GM19035 (cell line): ENCODE results near the gene TRMT2B.
"Not testable (repeated sequence)": the region's sequence is repeated elsewhere in the genome, so short reads cannot be mapped to it uniquely, and the experiment has no call there.

ENCODE experiments used
- ATAC-seq: cut with Tn5 transposase; IDR thresholded peaks from one replicate; pipeline ENCODE4 v1.9.1; 2021; ENCODE audit not compliant: unreplicated experiment

TRMT2B gene

DNA sequence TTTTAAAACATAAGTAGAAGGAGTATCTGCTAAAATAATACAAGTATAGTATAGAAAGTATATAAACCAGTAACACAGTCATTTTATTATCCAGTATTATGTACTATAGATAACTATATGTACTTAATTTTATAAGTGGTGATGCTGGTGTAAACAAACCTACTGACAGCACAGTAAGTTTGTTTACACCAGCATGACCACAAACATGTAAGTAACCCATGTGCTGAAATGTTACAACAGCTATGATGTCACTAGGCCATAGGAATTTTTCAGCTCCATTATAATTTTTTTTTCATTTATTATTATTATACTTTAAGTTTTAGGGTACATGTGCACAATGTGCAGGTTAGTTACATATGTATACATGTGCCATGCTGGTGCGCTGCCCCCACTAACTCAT, 39.9 kb downstream of the TRMT2B start:
- ATAC-seq, result not testable (repeated sequence)

DNA sequence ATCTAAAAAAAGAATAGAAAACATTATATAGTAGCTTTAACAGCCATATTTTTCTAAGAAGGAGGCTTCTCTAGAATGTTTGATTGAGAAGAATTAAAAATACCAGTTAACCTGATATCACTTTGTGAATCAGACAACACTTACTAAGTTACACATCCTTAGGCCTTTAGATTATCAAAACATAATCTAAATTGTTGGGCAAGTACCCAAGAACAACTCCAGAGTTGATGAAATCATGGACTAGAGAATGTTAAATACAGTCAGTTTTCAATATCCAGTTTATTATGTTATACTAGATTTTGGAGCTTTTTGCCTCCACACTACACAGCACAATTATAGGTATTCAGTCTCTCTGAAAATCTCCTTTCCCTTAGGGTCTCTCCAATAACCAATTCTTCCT, 42.8 kb downstream of the TRMT2B start:
- no peak for ATAC-seq

GRCh38 chrX:100999451-100999850, 52.5 kb downstream of the TRMT2B start:
- no peak for ATAC-seq

- ATAC-seq, result no peak
Measured at GRCh38 chrX:100995469-100995868, 56.4 kb downstream of the TRMT2B start.

DNA sequence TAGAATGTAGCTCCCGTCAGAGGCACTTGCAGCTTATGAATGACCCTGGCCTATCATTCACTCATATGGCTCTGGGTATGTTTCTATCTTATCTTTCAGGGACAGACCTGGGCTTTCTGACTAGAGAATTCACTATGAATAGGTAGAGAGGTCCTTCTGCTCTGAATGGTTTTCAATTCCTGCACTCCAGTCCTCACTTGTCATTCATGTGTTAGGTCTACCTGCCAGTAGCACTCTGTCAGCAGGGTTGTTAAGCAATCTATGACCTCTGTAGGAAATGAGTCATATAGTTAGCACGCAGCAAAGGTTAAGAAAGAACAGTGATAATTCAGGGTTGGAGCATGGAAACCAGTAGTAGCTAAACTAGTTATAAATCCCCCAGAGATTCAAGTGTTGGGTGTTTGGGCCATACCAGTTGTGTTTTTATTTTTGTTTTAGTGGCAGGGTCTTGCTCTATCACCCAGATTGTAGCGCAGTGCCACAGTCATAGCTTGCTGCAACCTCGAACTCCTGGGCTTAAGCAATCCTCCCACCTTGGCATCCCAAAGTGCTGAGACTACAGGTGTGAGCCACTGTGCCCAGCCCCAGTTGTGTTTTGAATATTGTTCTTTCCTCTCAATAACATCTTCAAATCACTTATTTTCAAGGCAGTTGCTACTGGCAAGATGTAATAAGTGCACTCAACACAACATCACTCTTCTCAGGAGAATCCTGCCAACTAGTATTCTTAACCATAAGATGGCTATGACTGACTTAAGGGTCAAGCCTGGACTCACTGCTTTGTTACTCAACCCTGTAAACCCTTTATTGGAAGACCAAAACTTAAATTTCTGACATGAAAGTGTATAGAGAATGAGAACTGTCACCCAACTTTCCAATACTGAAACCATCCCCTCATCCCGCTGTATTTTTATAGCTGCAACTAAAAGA, 57.3 kb downstream of the TRMT2B start:
- peak; percentile 78 for ATAC-seq

DNA sequence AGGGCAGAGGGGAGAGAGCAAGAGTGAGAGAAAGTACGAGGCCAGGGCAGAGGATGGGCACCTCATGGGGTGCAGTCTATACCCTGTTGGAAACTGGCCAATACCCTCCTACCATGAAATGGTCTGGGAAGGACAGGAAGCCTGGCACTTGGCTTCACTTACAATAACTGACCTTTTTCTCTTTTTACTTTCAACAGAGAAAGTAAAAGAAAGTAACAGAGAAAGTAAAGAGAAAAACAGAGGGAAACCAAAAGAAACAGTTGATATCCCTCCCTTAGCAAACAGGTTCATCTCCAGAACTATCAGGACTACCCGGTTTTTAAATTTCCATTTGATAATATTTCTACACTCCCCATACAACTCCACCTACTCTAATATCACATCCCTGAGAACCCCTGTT, 61.8 kb downstream of the TRMT2B start:
- ATAC-seq, result no peak

- no peak for ATAC-seq
Measured at GRCh38 chrX:100984818-100985217, 67.1 kb downstream of the TRMT2B start.

DNA sequence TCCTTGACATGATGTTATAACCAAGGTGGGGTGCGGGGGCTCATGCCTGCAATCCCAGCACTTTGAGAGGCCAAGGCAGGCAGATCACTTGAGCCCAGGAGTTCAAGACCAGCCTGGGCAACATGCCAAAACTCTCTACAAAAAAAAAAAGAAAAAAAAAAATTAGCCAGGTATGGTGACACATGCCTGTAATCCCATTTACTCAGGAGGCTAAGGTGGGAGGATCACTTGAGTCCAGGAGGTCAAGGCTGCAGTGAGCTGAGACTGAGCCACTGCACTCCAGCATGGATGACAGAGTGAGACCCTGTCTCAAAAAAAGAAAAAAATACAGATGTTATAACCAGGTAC, 70.4 kb downstream of the TRMT2B start:
- ATAC-seq, result not testable (repeated sequence)

DNA sequence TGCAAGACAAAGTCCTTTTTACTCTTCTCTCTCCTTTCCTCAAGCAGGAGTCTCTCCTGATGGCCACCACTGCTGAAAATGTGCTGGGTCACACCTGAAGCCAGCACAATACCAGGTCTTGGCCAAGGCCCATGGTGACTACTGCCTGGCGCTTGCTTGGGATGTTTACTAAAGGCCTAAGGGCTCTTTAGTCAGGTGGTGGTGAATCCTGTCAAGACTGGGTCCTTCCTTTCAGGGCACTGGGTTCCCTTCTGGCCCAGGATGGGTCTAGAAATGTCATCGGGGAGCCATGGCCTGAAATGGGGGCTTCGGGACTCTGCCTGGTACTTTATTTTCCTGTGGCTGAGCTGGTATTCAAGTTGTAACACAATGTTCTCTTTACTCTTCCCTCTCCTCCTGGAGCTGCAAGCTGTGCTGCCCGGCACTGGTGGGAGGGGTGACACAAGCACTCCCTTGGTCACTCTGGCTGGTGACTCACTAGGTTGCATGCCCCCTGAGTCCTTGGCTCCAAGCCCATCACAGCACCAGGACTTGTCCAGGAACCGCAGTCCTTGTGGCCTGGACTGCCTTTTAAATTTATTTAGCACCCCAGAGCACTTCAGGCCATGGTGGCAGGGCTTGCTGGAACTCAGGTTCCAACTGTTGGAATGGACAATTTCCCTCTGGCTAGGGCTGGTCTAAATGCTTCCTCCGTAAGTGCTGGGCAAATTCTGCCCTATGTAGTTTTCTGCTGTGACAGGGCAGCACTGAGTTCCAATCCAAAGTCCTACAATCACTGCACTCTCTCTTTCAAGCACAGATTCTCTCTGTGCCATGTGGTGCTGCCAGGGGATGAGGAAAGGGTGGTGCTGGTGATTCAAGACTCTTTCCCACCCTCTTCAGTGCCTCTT, 71.1 kb downstream of the TRMT2B start:
- no peak for ATAC-seq

GRCh38 chrX:100979881-100980607, 71.9 kb downstream of the TRMT2B start:
- ATAC-seq, result no peak

GRCh38 chrX:100976211-100976610, 75.7 kb downstream of the TRMT2B start:
- no peak for ATAC-seq

DNA sequence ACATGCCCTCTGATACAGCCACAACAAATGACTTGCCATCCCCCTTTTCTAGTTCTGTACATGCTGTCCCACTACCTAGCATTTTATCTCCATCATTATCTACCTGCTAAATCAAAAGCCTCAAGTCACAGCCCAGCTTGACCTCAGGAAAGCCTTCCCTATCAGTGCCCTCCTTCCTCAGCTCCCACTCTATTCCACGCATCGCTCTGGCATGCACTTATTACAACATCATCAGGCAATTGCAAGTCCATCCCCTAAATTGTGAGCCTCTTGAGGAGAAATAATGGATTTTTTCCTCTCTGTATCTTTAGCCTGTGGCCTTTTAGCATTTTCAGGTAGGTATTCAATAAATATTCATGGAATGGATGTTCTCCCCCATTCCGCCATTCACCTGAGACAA, 76.7 kb downstream of the TRMT2B start:
- ATAC-seq, result no peak

GRCh38 chrX:100973411-100973810, 78.5 kb downstream of the TRMT2B start:
- no peak for ATAC-seq

GRCh38 chrX:100969936-100970335, 82.0 kb downstream of the TRMT2B start:
- ATAC-seq, result no peak

- ATAC-seq, result no peak
Measured at GRCh38 chrX:100969408-100969807, 82.5 kb downstream of the TRMT2B start, which contains the start of gene ARL13A. ARL13A (plus strand) TSS chrX:100969708; CDS start chrX:100973690, 3,982 bp downstream.

DNA sequence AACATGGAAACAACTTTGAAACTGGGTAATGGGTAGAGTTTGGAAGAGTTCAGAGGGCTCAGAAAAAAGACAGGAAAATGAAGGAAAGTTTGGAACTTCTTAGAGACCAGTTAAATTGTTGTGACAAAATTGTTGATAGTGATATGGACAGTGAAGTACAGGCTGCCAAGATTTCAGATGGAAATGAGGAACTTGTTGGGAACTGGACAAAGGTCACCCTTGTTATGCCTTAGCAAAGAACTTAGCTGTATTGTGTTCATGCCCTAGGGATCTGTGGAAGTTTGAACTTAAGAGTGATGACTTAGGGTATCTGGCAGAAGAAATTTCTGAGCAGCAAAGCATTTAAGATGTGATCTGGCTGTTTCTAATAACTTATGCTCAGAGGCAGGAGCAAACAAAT, 87.5 kb downstream of the TRMT2B start:
- ATAC-seq, result no peak

DNA sequence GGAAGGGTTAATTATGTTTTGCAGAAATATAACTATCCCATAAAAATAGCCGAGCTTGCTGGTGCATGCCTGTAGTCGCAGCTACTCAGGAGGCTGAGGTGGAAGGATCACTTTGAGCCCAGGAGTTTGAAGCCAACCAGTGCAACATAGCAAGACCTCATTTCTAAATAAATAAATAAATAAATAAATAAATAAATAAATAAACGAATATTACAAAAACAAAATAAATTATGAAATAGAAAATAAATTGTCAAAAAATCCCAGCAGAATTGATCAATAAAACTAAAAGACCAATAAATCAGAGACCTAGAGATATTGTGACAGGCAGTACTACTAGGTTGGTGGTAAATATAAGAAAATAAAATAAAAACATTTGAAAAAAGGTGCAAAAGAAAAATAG, 89.1 kb downstream of the TRMT2B start:
- ATAC-seq, result no peak
